Esophagus squamous epithelium (tissue), 4 donors: ENCODE data around the gene FKBP8.

Experiments
- CTCF ChIP-seq, 6 experiments: fragments of 450-650 bp in 4 of 6; fragments of 200-600 bp in 2 of 6; sonication (generic) in 2 of 6; IDR thresholded peaks; one replicate each; pipeline ENCODE4 v1.5.1; 2016 to 2019; ENCODE audit warnings: antibody characterized with exemption in 6 of 6, mild to moderate bottlenecking in 4 of 6, moderate library complexity in 4 of 6
- POLR2A ChIP-seq, 4 donors: fragments of 450-650 bp; IDR thresholded peaks; one replicate each; pipeline ENCODE4 v1.6.1; 2017; ENCODE audit warnings: antibody characterized with exemption in 4 of 4, mild to moderate bottlenecking in 4 of 4, moderate library complexity in 3 of 4

GRCh38 chr19:18589380-18590272, 46.3 kb upstream of the FKBP8 start:
- peak in 4 of 6 experiments; percentile 13 to 49 (median 35) for TF ChIP-seq CTCF (IDR thresholded peaks at IDR 0.05)
- TF ChIP-seq POLR2A (IDR thresholded peaks at IDR 0.05), result no peak
